ENCODE results near the gene PPM1F. TPM values are rescaled to one million over a fixed set of nuclear protein-coding genes. Genes with fewer than 3 reads are reported as not detected.

The PPM1F gene
- total RNA-seq, 1 experiment from 2014 or later = 21.1 TPM

- no peak overlapping the region for H3K23ac ChIP-seq (ENCODE audit: insufficient read length, low read depth, low read length)
- H2AFZ ChIP-seq (ENCODE audit: low read length) = no peak overlapping the region
- no peaks in the 10 kb centered on the region; a peak in 1 of 5 replicates for H3K9me3 Mint-ChIP-seq
- H3K27ac ChIP-seq (ENCODE audit: insufficient read length, low read depth, low read length) = no peak overlapping the region
- WGBS (ENCODE audit: extremely low coverage, insufficient read length, low lambda C conversion rate) = no CpG with 5 or more reads among the region's 6 CpGs
- H2BK12ac ChIP-seq (ENCODE audit: insufficient read length, low read depth, low read length) = no peak overlapping the region
- H2BK5ac ChIP-seq (ENCODE audit: insufficient read length, low read length) = no peak overlapping the region
- H3K9ac ChIP-seq (ENCODE audit: extremely low read depth, insufficient read length, low read length) = no peak overlapping the region
- no peak overlapping the region for H4K91ac ChIP-seq (ENCODE audit: insufficient read length, low read depth, low read length)
- no peak overlapping the region for H2BK120ac ChIP-seq (ENCODE audit: low read depth, low read length, poor library complexity, severe bottlenecking)
- H3K79me1 ChIP-seq (ENCODE audit: insufficient read depth, low read depth, low read length, poor library complexity, severe bottlenecking) = no peaks in the 10 kb centered on the region
- H3K4me1 ChIP-seq (ENCODE audit: insufficient read depth, low read length) = no peaks in the 10 kb centered on the region
- H3K36me3 Mint-ChIP-seq (ENCODE audit: insufficient read depth in 1 of 3, low read depth in 3 of 3) = peaks cover 59 to 85% (median 77%) of the 10 kb centered on the region in 3 experiments
- no peaks in the 10 kb centered on the region for H3K4me1 Mint-ChIP-seq
- DNase-seq = no peak
- H3T11ph ChIP-seq (ENCODE audit: low read length) = no peak overlapping the region
- H3K27ac Mint-ChIP-seq = no peak overlapping the region
- peaks cover 3% of the 10 kb centered on the region for H3K23me2 ChIP-seq (ENCODE audit: insufficient read length, low read depth, low read length, poor library complexity, severe bottlenecking)
- H4K20me1 ChIP-seq (ENCODE audit: control insufficient read depth, insufficient read depth, insufficient read length) = no peaks in the 10 kb centered on the region
- H2BK15ac ChIP-seq (ENCODE audit: low read depth, low read length) = no peak overlapping the region
- H3K79me2 ChIP-seq (ENCODE audit: insufficient read depth, low read length) = no peaks in the 10 kb centered on the region
- no peak overlapping the region for H4K8ac ChIP-seq (replicated peaks; ENCODE audit: insufficient read length, low read depth, low read length)
- H3K14ac ChIP-seq (ENCODE audit: insufficient read depth, low read length) = no peak overlapping the region
- no peak overlapping the region for H3K4me2 ChIP-seq (ENCODE audit: insufficient read depth, insufficient read length, low read length)
- H3K9me3 ChIP-seq (ENCODE audit: control insufficient read depth, low read depth, low read length) = no peaks in the 10 kb centered on the region
- H3K4ac ChIP-seq (ENCODE audit: low read depth, low read length) = no peak overlapping the region
- no peak overlapping the region for H3K18ac ChIP-seq (ENCODE audit: insufficient read length, low read depth, low read length)
- H3K27me3 Mint-ChIP-seq (ENCODE audit: low read depth) = peaks cover 2% of the 10 kb centered on the region; the same call in 1 of the 2 replicates
- H2BK20ac ChIP-seq (ENCODE audit: low read depth, low read length, poor library complexity, severe bottlenecking) = no peak overlapping the region
- no peak overlapping the region for H3K4me3 Mint-ChIP-seq
- no peak overlapping the region for H2AK5ac ChIP-seq (ENCODE audit: insufficient read length, low read length)
- H3K56ac ChIP-seq (ENCODE audit: insufficient read length, low read depth, low read length) = no peak overlapping the region
- no peaks in the 10 kb centered on the region for H3K27me3 ChIP-seq (ENCODE audit: insufficient read depth, low read length)
- TF ChIP-seq, protein P1, sequence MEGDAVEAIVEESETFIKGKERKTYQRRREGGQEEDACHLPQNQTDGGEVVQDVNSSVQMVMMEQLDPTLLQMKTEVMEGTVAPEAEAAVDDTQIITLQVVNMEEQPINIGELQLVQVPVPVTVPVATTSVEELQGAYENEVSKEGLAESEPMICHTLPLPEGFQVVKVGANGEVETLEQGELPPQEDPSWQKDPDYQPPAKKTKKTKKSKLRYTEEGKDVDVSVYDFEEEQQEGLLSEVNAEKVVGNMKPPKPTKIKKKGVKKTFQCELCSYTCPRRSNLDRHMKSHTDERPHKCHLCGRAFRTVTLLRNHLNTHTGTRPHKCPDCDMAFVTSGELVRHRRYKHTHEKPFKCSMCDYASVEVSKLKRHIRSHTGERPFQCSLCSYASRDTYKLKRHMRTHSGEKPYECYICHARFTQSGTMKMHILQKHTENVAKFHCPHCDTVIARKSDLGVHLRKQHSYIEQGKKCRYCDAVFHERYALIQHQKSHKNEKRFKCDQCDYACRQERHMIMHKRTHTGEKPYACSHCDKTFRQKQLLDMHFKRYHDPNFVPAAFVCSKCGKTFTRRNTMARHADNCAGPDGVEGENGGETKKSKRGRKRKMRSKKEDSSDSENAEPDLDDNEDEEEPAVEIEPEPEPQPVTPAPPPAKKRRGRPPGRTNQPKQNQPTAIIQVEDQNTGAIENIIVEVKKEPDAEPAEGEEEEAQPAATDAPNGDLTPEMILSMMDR (conservative IDR thresholded peaks at IDR 0.05) = no peak
- H4K5ac ChIP-seq (ENCODE audit: insufficient read length, low read depth, low read length) = no peak overlapping the region
Measured at GRCh38 chr22:21965762-21966288, 13.2 kb upstream of the PPM1F start.

Measured in H9 (cell line).